ENCODE results near the gene CEP250.

Gene CEP250, protein sequence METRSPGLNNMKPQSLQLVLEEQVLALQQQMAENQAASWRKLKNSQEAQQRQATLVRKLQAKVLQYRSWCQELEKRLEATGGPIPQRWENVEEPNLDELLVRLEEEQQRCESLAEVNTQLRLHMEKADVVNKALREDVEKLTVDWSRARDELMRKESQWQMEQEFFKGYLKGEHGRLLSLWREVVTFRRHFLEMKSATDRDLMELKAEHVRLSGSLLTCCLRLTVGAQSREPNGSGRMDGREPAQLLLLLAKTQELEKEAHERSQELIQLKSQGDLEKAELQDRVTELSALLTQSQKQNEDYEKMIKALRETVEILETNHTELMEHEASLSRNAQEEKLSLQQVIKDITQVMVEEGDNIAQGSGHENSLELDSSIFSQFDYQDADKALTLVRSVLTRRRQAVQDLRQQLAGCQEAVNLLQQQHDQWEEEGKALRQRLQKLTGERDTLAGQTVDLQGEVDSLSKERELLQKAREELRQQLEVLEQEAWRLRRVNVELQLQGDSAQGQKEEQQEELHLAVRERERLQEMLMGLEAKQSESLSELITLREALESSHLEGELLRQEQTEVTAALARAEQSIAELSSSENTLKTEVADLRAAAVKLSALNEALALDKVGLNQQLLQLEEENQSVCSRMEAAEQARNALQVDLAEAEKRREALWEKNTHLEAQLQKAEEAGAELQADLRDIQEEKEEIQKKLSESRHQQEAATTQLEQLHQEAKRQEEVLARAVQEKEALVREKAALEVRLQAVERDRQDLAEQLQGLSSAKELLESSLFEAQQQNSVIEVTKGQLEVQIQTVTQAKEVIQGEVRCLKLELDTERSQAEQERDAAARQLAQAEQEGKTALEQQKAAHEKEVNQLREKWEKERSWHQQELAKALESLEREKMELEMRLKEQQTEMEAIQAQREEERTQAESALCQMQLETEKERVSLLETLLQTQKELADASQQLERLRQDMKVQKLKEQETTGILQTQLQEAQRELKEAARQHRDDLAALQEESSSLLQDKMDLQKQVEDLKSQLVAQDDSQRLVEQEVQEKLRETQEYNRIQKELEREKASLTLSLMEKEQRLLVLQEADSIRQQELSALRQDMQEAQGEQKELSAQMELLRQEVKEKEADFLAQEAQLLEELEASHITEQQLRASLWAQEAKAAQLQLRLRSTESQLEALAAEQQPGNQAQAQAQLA (N-terminal part only)

DNA sequence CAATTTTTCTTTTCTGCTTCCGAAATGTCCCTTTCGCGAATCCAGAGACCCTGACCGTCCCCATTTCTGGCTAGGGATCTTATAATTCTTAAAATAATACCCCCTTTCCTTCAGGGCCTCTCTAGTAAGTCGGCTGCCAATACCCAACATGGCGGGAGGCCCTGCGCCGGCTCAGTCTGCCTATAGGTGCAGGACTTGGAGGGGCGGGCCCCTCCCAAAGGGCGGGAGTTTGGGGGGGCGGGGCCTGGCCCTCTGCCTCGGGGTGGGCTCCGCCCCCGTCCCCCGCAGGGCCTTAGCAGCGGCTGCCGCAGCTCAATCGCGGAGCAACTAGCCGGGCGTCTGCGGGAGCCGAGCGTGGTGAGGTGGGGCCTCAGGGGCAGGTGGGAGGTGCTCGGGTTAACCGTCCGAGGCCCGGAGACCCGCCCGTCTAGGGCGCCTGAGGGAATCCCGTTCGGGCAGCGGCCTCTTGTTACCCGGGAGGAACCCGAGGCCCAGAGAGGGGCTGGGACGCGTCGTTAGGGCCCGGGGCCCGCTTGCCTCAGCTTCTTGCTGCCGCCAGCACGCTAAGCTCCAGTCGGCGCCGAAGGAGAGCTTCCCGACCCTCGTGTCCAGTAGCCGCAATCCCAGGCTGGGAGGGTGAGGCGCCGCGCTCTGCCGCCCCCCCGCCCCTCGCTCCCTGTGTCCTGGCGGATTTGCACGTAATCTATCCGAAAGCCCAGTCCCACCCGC is at the start of gene CEP250:
TSS of gene CEP250 (plus strand) at position 718 of the 729 bp plus-strand sequence. CDS start 6,770 bp downstream, outside the sequence.
- H3K4me3 ChIP-seq (ENCODE audit: low read length): peak within 1 kb of the TSS; percentile 94
- no peaks in the 10 kb centered on the region for H3K4me1 ChIP-seq (ENCODE audit: control insufficient read depth, insufficient read depth, low read length)
- H3K27me3 ChIP-seq (ENCODE audit: control insufficient read depth, insufficient read depth, low read length): no peaks in the 10 kb centered on the region
- H3K36me3 ChIP-seq (ENCODE audit: control insufficient read depth, insufficient read depth, low read length): no peaks in the 10 kb centered on the region
- H3K27ac ChIP-seq (ENCODE audit: low read depth, low read length): peak within 1 kb of the TSS; percentile 94
- H3K9ac ChIP-seq (ENCODE audit: low read length): peak within 1 kb of the TSS; percentile 94

DNA sequence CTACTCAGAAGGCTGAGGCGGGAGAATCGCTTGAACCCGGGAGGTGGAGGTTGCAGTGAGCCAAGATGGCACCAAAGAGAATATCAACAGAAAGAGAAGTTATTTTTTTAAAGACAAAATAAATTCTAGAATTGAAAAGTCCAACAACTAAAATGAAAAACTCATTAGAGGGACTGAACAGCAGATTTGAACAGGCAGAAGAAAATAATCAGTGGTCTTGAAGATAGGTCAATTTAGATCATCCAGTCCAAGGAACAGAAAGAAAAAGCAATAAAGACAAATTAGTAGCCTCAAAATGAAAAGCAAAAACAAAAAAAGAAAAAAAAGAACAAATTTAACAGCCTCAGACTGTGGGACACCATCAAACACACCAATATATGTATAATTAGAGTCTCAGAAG is 49.6 kb upstream of the CEP250 start:
- no peaks in the 10 kb centered on the region for H3K27me3 ChIP-seq (ENCODE audit: control insufficient read depth, insufficient read depth, low read length)
- peaks cover 2% of the 10 kb centered on the region for H3K36me3 ChIP-seq (ENCODE audit: control insufficient read depth, insufficient read depth, low read length)
- no peak overlapping the region for H3K9ac ChIP-seq (ENCODE audit: low read length)
- H3K4me3 ChIP-seq (ENCODE audit: low read length): no peak overlapping the region
- H3K4me1 ChIP-seq (ENCODE audit: control insufficient read depth, insufficient read depth, low read length): peaks cover under 1% of the 10 kb centered on the region
- no peak overlapping the region for H3K27ac ChIP-seq (ENCODE audit: low read depth, low read length)

DNA sequence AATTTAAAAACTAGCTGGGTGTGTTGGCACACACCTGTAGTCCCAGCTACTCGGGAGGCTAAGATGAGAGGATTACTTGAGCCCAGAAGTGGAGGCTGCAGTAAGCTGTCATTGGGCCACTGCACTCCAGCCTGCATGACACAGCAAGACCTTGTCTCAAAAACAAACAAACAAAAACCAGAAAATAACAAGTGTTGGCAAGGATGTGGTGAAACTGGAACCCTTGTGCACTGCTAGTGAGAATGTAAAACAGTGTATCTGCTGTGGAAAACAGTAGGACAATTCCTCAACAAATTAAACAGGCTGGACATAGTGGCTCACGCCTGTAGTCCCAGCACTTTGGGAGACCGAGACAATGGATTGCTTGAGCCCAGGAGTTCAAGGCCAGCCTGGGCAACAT is 47.1 kb upstream of the CEP250 start:
- Histone ChIP-seq H3K36me3 (ENCODE audit: control insufficient read depth, insufficient read depth, low read length) (no peaks in the 10 kb centered on the region), H3K27ac (ENCODE audit: low read depth, low read length) (no peak overlapping the region), H3K4me1 (ENCODE audit: control insufficient read depth, insufficient read depth, low read length) (peaks cover 6% of the 10 kb centered on the region), H3K9ac (ENCODE audit: low read length) (no peak overlapping the region), H3K27me3 (ENCODE audit: control insufficient read depth, insufficient read depth, low read length) (no peaks in the 10 kb centered on the region), H3K4me3 (ENCODE audit: low read length) (no peak overlapping the region)

DNA sequence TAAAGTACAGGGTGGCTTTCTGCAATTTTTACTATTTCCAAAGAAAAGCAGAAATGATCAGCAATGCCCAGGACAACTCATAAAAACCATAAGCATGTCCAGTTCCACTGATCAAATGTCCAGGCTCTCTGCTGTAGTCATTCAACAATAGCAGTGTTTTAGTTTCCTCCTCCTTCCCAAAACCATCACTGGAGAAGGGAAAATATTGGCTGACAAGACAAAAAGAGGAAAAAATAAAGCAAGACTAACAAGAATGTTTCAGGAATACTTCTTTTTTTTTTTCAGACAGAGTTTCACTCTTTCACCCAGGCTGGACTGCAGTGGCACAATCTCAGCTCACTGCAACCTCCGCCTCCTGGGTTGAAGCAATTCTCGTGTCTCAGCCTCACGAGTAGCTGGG is 45.9 kb upstream of the CEP250 start:
- peaks cover 6% of the 10 kb centered on the region for H3K4me1 ChIP-seq (ENCODE audit: control insufficient read depth, insufficient read depth, low read length)
- H3K27ac ChIP-seq (ENCODE audit: low read depth, low read length): no peak overlapping the region
- H3K4me3 ChIP-seq (ENCODE audit: low read length): no peak overlapping the region
- H3K27me3 ChIP-seq (ENCODE audit: control insufficient read depth, insufficient read depth, low read length): no peaks in the 10 kb centered on the region
- H3K9ac ChIP-seq (ENCODE audit: low read length): no peak overlapping the region
- H3K36me3 ChIP-seq (ENCODE audit: control insufficient read depth, insufficient read depth, low read length): no peaks in the 10 kb centered on the region

DNA sequence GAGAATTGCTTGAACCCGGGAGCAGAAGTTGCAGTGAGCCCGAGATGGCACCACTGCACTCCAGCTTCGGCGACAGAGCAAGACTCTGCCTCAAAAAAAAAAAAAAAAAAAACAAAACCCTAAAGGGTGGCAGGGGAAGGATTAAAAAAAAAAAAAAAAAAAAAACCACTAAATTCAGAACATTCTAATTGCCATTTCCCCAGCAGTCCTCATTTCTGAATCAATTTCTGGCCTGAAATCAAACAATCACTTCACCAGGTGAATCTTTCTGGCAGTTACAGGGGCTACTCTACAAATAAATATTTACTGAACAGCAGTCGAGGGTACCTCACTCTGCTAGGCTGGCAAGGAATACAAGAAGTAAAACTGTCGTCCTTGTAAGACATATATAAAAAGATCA is 44.8 kb upstream of the CEP250 start:
- Histone ChIP-seq H3K4me1 (ENCODE audit: control insufficient read depth, insufficient read depth, low read length) (peaks cover 6% of the 10 kb centered on the region), H3K27ac (ENCODE audit: low read depth, low read length) (no peak overlapping the region), H3K4me3 (ENCODE audit: low read length) (peak overlapping the region; percentile 99), H3K9ac (ENCODE audit: low read length) (no peak overlapping the region), H3K27me3 (ENCODE audit: control insufficient read depth, insufficient read depth, low read length) (no peaks in the 10 kb centered on the region), H3K36me3 (ENCODE audit: control insufficient read depth, insufficient read depth, low read length) (no peaks in the 10 kb centered on the region)

DNA sequence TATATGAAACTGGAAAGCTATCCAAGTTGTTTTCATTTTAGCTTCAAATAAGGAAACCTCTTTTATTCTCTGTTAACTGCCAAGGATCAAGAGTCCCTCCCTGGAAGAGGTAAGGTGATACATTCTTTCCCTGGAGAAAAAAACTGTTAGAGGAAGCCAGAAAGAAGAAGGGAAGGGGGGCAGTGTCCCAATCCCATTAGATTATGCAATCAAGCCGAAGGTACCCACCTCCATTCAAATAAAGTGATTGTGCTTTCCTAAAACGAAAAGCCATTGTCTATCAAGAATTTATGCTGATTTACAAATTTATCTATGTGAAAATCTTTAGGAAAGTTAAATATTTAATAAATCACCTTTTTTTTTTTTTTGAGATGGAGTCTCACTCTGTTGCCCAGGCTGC is 34.1 kb upstream of the CEP250 start:
- no peaks in the 10 kb centered on the region for H3K36me3 ChIP-seq (ENCODE audit: control insufficient read depth, insufficient read depth, low read length)
- H3K9ac ChIP-seq (ENCODE audit: low read length): no peak overlapping the region
- no peak overlapping the region for H3K27ac ChIP-seq (ENCODE audit: low read depth, low read length)
- no peak overlapping the region for H3K4me3 ChIP-seq (ENCODE audit: low read length)
- no peaks in the 10 kb centered on the region for H3K27me3 ChIP-seq (ENCODE audit: control insufficient read depth, insufficient read depth, low read length)
- H3K4me1 ChIP-seq (ENCODE audit: control insufficient read depth, insufficient read depth, low read length): no peaks in the 10 kb centered on the region

DNA sequence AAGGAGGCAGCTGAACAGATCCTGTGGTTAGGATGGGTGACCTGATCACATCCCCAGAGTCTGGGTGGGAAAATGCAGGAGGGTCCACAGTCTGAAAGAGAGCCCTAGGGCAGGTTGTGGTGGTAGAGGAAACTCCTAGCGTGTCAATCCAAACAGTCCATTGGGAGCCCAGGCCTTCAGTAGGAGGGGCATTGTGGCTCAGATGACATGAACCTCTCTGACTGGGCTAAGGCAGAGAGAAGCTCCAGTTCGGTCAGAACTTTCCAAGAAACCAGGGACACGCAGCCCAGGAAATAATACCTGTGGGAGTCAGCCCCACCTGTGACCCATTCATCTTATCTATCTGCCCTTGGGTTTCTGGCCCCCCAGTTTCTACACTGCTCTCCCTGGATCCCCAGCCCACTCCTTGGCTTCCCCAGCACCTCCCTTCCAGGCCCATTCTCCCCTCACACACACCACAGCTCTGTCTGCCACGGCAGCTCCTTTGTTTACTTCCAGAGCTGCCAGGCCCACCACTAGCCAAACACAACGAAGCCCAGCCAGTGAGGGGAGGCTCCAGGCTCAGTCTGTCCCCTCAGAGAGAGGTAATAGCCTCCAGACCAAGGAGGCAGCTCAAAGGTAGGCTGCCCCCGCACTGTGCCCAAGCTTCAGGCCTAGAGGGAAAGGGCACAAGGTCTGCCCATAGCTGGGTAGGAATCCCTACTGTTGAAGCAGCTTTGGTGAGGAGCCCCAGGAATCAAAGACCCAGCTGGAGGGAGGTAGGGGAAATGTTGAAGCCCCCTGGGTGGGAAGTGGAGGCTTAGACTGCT is 23.6 kb upstream of the CEP250 start:
- H3K4me1 ChIP-seq (ENCODE audit: control insufficient read depth, insufficient read depth, low read length): no peaks in the 10 kb centered on the region
- no peaks in the 10 kb centered on the region for H3K36me3 ChIP-seq (ENCODE audit: control insufficient read depth, insufficient read depth, low read length)
- no peak overlapping the region for H3K9ac ChIP-seq (ENCODE audit: low read length)
- H3K4me3 ChIP-seq (ENCODE audit: low read length): no peak overlapping the region
- H3K27ac ChIP-seq (ENCODE audit: low read depth, low read length): no peak overlapping the region
- H3K27me3 ChIP-seq (ENCODE audit: control insufficient read depth, insufficient read depth, low read length): no peaks in the 10 kb centered on the region

DNA sequence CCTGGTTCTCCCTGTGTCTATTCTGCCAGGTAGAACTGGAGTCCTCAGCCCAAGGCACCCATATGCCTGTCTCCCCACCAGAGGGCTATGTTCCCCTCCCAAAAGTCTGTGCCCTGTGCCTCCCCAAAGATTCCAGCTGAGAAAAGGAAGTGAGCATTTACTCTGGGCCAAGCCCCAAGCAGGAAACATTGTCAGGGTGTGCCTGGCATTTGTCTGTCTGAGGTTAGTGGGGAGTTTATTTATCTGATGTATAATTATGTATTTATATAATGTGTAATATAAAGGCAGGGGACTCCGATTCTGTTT is 23.0 kb upstream of the CEP250 start:
- Histone ChIP-seq H3K9ac (ENCODE audit: low read length) (no peak overlapping the region), H3K27ac (ENCODE audit: low read depth, low read length) (no peak overlapping the region)

DNA sequence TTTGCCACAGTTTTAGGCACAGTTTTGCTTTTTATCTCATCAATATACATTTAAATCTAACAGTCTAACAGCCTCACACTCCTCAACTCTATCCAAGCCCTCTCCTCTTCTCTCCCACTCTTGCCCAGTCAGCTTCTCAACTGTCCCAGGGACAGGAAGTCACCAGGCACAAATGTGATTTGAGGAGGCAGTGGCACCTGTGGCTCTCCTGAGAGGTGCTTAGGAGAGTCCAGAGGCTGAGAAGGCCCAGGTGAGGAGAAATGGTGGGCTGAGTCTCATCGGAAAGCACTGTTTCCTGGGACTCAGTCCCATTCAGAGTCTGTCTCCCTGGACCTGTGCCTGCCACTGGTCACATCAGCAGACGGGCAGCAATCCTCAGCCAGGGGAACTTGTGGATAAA is 22.1 kb upstream of the CEP250 start:
- Histone ChIP-seq H3K27ac (ENCODE audit: low read depth, low read length) (no peak overlapping the region), H3K36me3 (ENCODE audit: control insufficient read depth, insufficient read depth, low read length) (no peaks in the 10 kb centered on the region), H3K4me1 (ENCODE audit: control insufficient read depth, insufficient read depth, low read length) (peaks cover 9% of the 10 kb centered on the region), H3K27me3 (ENCODE audit: control insufficient read depth, insufficient read depth, low read length) (no peaks in the 10 kb centered on the region), H3K9ac (ENCODE audit: low read length) (no peak overlapping the region), H3K4me3 (ENCODE audit: low read length) (no peak overlapping the region)

More for the DNA sequence above, 23.0 kb upstream of the CEP250 start:
- no peak overlapping the region for H3K4me3 ChIP-seq (ENCODE audit: low read length)
- peaks cover 1% of the 10 kb centered on the region for H3K4me1 ChIP-seq (ENCODE audit: control insufficient read depth, insufficient read depth, low read length)
- no peaks in the 10 kb centered on the region for H3K36me3 ChIP-seq (ENCODE audit: control insufficient read depth, insufficient read depth, low read length)
- no peaks in the 10 kb centered on the region for H3K27me3 ChIP-seq (ENCODE audit: control insufficient read depth, insufficient read depth, low read length)

DNA sequence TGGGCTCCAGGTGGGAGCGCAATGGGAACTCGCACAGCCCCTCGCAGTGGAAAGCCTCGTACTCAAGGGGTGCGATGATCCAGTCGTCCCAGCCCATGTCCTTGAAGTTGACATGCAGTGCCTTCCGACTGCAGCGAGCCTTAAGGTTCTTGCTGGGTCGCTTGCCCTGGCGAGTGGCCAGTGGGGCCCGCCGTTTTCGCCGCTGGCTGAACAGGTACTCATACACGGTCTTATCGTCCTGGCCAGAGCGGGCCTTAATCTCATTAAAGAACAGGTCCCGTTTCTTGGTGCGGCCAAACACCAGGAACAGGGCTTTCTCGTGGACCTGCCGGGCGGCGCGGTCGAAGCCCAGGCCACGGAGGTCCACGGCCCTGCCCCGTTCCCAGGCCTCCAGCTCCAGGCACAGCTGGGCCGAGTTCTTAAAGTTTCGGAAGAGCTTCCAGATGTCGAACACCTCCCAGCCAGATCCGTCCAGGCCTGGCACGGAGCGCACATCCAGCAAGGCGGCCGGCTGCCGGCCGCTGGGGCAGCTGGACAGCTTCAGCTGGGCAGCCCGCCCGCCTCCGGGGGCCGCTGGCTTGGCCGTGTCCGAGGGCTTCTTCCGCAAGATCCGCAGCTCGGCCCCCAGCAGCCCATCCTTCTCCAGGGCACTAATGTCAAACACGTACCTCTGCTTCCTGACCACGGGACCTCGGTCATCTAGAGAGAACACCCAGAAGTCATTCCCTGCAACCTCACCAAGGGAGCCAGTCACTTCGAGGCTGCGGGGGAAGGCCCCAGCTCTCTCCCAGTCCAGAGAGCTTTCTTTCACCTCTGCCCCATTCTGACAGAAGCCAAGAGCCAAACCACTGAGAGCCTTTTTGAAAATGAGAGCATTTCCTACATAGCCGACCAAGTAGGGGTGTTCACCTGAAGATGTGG is 21.1 kb upstream of the CEP250 start:
- H3K4me3 ChIP-seq (ENCODE audit: low read length): no peak overlapping the region
- H3K9ac ChIP-seq (ENCODE audit: low read length): no peak overlapping the region
- peaks cover 11% of the 10 kb centered on the region for H3K4me1 ChIP-seq (ENCODE audit: control insufficient read depth, insufficient read depth, low read length)
- H3K27ac ChIP-seq (ENCODE audit: low read depth, low read length): no peak overlapping the region
- H3K27me3 ChIP-seq (ENCODE audit: control insufficient read depth, insufficient read depth, low read length): no peaks in the 10 kb centered on the region
- no peaks in the 10 kb centered on the region for H3K36me3 ChIP-seq (ENCODE audit: control insufficient read depth, insufficient read depth, low read length)

DNA sequence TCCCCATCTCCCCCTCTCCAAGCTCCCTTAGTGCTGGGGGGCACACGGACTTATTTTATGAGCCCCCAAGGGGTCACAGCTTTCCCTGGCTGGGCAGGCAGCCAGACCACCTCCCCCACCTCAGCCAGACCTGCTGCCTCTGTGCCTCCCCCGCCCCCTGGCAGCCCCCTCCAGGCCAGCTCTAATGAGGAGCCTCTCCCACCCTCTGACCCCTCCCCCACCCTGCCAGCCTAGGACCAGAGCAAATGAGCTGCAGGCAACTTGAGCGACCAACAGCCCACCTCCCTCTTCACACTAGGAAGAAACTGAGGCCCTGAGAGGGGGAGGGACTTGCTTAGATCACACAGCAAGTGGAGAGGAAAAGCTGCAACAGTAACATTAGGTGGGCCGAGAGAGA is 19.2 kb upstream of the CEP250 start:
- H3K9ac ChIP-seq (ENCODE audit: low read length): no peak overlapping the region
- no peaks in the 10 kb centered on the region for H3K27me3 ChIP-seq (ENCODE audit: control insufficient read depth, insufficient read depth, low read length)
- H3K4me3 ChIP-seq (ENCODE audit: low read length): no peak overlapping the region
- H3K27ac ChIP-seq (ENCODE audit: low read depth, low read length): no peak overlapping the region
- peaks cover 11% of the 10 kb centered on the region for H3K4me1 ChIP-seq (ENCODE audit: control insufficient read depth, insufficient read depth, low read length)
- H3K36me3 ChIP-seq (ENCODE audit: control insufficient read depth, insufficient read depth, low read length): no peaks in the 10 kb centered on the region
